ENCODE results near the gene ZNF423. TPM values are rescaled to one million over a fixed set of nuclear protein-coding genes. Genes with fewer than 3 reads are reported as not detected.

Gene ZNF423
- total and polyA plus RNA-seq, 9 of the 15 experiments (the other 6 are each of a cell fraction or from before 2014, with no cell fraction given) = not detected

DNA sequence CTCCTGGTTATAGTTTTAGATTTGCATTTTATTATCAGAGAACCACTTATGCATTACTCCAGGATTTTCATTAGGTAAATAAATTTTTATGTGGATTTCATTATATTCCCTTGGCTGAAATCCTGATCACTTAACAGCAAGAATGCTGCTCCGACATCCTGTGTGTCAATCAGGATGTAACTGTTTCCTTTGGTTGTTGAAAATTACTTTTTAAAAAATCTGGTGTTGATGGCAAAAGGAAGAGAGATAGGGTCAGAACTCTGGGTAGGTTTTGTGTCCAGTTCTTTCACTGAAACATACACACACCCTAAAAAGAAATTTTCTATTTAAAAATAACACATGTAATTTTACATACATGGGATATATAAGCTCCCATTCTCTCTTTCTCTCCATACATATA is 30.9 kb downstream of the ZNF423 start:
- CTCF ChIA-PET (ENCODE audit: low intra/inter-chr PET ratio) = no interaction called here
- peaks cover 28 to 39% of the 10 kb centered on the region in 2 experiments for H3K27me3 ChIP-seq (ENCODE audit: control insufficient read depth in 2 of 2, insufficient read depth in 2 of 2, low read length in 2 of 2)
- ATAC-seq (no peak), FAIRE-seq (no peak), DNase-seq (ENCODE audit: extremely low read depth in 1 of 4, low spot score in 3 of 4) (no peak)
- WGBS (ENCODE audit: insufficient coverage, low coverage, missing lambda C conversion rate) = 0% methylated on average over 1 of the region's 1 CpG
- no peak overlapping the region for H3K27ac ChIP-seq (ENCODE audit: extremely low read depth, low read depth, low read length)
- no peak overlapping the region for H3K4me2 ChIP-seq (ENCODE audit: insufficient read depth, low read length)
- H3K79me2 ChIP-seq (ENCODE audit: control insufficient read depth, insufficient read depth, low read length) = no peaks in the 10 kb centered on the region
- BruUV-seq (replicated peaks) = no TSS peak
- POLR2A ChIA-PET = no interaction called here
- H3K36me3 ChIP-seq (ENCODE audit: control insufficient read depth, insufficient read depth, low read length) = no peaks in the 10 kb centered on the region
- H3K9me1 ChIP-seq (ENCODE audit: control insufficient read depth, insufficient read depth, low read length) = no peaks in the 10 kb centered on the region
- no peaks in the 10 kb centered on the region for H3K4me1 ChIP-seq (replicated peaks in 1 of 2; ENCODE audit: control insufficient read depth in 2 of 2, insufficient read depth in 2 of 2, low read length in 2 of 2)
- H3K4me3 ChIP-seq = no peak overlapping the region
- no peak overlapping the region for H2AFZ ChIP-seq (ENCODE audit: low read depth, low read length)
- no peak overlapping the region for H3K9ac ChIP-seq (ENCODE audit: insufficient read depth in 1 of 2, low read depth in 2 of 2, low read length in 2 of 2)
- H4K20me1 ChIP-seq (replicated peaks; ENCODE audit: control insufficient read depth, insufficient read depth, low read length) = peaks cover 6% of the 10 kb centered on the region
- intact Hi-C loops (cut with micrococcal nuclease) (no loop called here), in situ Hi-C loops (cut with MboI) (no loop called here)
- no peaks in the 10 kb centered on the region for H3K9me3 ChIP-seq (replicated peaks; ENCODE audit: control insufficient read depth, insufficient read depth, low read depth, low read length)
- TF ChIP-seq, protein P1, sequence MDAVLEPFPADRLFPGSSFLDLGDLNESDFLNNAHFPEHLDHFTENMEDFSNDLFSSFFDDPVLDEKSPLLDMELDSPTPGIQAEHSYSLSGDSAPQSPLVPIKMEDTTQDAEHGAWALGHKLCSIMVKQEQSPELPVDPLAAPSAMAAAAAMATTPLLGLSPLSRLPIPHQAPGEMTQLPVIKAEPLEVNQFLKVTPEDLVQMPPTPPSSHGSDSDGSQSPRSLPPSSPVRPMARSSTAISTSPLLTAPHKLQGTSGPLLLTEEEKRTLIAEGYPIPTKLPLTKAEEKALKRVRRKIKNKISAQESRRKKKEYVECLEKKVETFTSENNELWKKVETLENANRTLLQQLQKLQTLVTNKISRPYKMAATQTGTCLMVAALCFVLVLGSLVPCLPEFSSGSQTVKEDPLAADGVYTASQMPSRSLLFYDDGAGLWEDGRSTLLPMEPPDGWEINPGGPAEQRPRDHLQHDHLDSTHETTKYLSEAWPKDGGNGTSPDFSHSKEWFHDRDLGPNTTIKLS (IDR thresholded peaks at IDR 0.05; ENCODE audit: borderline replicate concordance, low read depth) = no peak
- TF ChIP-seq PPARD (CRISPR knock-in tag; IDR thresholded peaks at IDR 0.05) (no peak), ZFP36 (IDR thresholded peaks at IDR 0.05; ENCODE audit: low read depth, low read length, partially characterized antibody) (no peak), PHF20 (IDR thresholded peaks at IDR 0.05; ENCODE audit: partially characterized antibody) (no peak), ZNF165 (CRISPR knock-in tag; IDR thresholded peaks at IDR 0.05; ENCODE audit: borderline replicate concordance) (no peak), LCOR (CRISPR knock-in tag; IDR thresholded peaks at IDR 0.05) (no peak), ZNF561 (CRISPR knock-in tag; conservative IDR thresholded peaks at IDR 0.05) (no peak), ZFPM2 (CRISPR knock-in tag; IDR thresholded peaks at IDR 0.05) (no peak), TCF7 (IDR thresholded peaks at IDR 0.05; ENCODE audit: borderline replicate concordance) (no peak), RFX5 (IDR thresholded peaks at IDR 0.05; ENCODE audit: low read depth, low read length) (no peak), LARP7 (IDR thresholded peaks at IDR 0.05) (no peak), CTBP1 (IDR thresholded peaks at IDR 0.05; ENCODE audit: borderline replicate concordance) (no peak), NFRKB (IDR thresholded peaks at IDR 0.05; ENCODE audit: low read depth) (no peak)
- TF ChIP-seq, protein P2, sequence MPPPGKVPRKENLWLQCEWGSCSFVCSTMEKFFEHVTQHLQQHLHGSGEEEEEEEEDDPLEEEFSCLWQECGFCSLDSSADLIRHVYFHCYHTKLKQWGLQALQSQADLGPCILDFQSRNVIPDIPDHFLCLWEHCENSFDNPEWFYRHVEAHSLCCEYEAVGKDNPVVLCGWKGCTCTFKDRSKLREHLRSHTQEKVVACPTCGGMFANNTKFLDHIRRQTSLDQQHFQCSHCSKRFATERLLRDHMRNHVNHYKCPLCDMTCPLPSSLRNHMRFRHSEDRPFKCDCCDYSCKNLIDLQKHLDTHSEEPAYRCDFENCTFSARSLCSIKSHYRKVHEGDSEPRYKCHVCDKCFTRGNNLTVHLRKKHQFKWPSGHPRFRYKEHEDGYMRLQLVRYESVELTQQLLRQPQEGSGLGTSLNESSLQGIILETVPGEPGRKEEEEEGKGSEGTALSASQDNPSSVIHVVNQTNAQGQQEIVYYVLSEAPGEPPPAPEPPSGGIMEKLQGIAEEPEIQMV (tag; conservative IDR thresholded peaks at IDR 0.05; ENCODE audit: low read depth) = no peak
- TF ChIP-seq, protein P3, sequence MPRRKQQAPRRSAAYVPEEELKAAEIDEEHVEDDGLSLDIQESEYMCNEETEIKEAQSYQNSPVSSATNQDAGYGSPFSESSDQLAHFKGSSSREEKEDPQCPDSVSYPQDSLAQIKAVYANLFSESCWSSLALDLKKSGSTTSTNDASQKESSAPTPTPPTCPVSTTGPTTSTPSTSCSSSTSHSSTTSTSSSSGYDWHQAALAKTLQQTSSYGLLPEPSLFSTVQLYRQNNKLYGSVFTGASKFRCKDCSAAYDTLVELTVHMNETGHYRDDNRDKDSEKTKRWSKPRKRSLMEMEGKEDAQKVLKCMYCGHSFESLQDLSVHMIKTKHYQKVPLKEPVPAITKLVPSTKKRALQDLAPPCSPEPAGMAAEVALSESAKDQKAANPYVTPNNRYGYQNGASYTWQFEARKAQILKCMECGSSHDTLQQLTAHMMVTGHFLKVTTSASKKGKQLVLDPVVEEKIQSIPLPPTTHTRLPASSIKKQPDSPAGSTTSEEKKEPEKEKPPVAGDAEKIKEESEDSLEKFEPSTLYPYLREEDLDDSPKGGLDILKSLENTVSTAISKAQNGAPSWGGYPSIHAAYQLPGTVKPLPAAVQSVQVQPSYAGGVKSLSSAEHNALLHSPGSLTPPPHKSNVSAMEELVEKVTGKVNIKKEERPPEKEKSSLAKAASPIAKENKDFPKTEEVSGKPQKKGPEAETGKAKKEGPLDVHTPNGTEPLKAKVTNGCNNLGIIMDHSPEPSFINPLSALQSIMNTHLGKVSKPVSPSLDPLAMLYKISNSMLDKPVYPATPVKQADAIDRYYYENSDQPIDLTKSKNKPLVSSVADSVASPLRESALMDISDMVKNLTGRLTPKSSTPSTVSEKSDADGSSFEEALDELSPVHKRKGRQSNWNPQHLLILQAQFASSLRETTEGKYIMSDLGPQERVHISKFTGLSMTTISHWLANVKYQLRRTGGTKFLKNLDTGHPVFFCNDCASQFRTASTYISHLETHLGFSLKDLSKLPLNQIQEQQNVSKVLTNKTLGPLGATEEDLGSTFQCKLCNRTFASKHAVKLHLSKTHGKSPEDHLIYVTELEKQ (CRISPR knock-in tag; IDR thresholded peaks at IDR 0.05) = no peak
- TF ChIP-seq, protein P4, sequence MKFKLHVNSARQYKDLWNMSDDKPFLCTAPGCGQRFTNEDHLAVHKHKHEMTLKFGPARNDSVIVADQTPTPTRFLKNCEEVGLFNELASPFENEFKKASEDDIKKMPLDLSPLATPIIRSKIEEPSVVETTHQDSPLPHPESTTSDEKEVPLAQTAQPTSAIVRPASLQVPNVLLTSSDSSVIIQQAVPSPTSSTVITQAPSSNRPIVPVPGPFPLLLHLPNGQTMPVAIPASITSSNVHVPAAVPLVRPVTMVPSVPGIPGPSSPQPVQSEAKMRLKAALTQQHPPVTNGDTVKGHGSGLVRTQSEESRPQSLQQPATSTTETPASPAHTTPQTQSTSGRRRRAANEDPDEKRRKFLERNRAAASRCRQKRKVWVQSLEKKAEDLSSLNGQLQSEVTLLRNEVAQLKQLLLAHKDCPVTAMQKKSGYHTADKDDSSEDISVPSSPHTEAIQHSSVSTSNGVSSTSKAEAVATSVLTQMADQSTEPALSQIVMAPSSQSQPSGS (CRISPR knock-in tag; IDR thresholded peaks at IDR 0.05) = no peak
